ENCODE measurements around the gene GPR75. TPM values are rescaled to one million over a fixed set of nuclear protein-coding genes. Genes with fewer than 3 reads are reported as not detected.

Gene GPR75
- total and polyA plus RNA-seq, 2 of the 8 experiments (the other 6 are each of a cell fraction or from before 2014, with no cell fraction given), result 3.5 to 4.3 TPM

DNA sequence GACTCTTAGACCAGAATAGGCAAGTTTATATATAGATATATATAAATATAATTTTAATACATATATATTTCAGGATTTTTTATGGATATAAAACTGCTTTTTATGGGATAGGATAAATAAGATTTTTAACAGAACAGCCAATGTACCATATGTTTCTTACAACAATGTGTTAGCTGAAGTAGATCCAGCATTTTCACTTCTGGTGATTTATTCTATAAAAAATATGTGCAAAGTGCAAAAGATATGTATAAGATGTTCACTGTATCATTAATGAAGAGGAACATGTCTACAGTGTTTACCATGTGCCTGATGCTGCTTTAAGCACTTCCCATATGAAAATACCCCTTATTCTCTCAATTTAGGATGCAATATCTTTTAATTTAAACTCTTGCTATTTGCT is 22.2 kb upstream of the GPR75 start:
- no peak overlapping the region for H2BK15ac ChIP-seq (ENCODE audit: low read length)
- FAIRE-seq (no peak), DNase-seq (ENCODE audit: low read depth in 1 of 2, low spot score in 2 of 2) (no peak)
- no peak overlapping the region for H3K18ac ChIP-seq (ENCODE audit: extremely low read depth, low read length)
- H3K9ac ChIP-seq (replicated peaks in 1 of 4; ENCODE audit: extremely low read depth in 1 of 4, low read depth in 3 of 4, low read length in 3 of 4), result no peak overlapping the region
- H3K4ac ChIP-seq (replicated peaks; ENCODE audit: insufficient read length, low read depth, low read length), result no peak overlapping the region
- H3K9me3 ChIP-seq (ENCODE audit: insufficient read depth in 2 of 2, low read depth in 1 of 2, low read length in 1 of 2), result no peaks in the 10 kb centered on the region
- H2BK120ac ChIP-seq (replicated peaks; ENCODE audit: low read depth, low read length), result no peak overlapping the region
- no peak overlapping the region for H2BK5ac ChIP-seq (ENCODE audit: low read depth, low read length)
- no peaks in the 10 kb centered on the region for H3K4me1 ChIP-seq (replicated peaks in 1 of 4; ENCODE audit: control insufficient read depth in 3 of 4, insufficient read depth in 4 of 4, low read length in 3 of 4)
- H4K8ac ChIP-seq (ENCODE audit: extremely low read depth, insufficient read depth, low read length), result no peak overlapping the region
- ChIA-PET POLR2A (ENCODE audit: partially characterized antibody) (no interaction called here), CTCF (ENCODE audit: partially characterized antibody) (interaction anchor here (0.6 kb wide), 1 partner anchor 820 kb away, joined by 3 read pairs; no protein-coding TSS in a partner anchor)
- no peak overlapping the region for H3K56ac ChIP-seq (replicated peaks; ENCODE audit: insufficient read length, low read depth, low read length)
- H2BK20ac ChIP-seq (ENCODE audit: low read length), result no peak overlapping the region
- no peaks in the 10 kb centered on the region for H3K27me3 ChIP-seq (replicated peaks in 1 of 4; ENCODE audit: control insufficient read depth in 3 of 4, extremely low read depth in 1 of 4, insufficient read depth in 3 of 4, low read length in 3 of 4)
- H3K4me3 ChIP-seq (ENCODE audit: extremely low read depth in 1 of 4, insufficient read depth in 2 of 4, low read depth in 3 of 4, low read length in 4 of 4), result no peak overlapping the region
- peaks cover 0 to 2% of the 10 kb centered on the region in 2 experiments for H4K20me1 ChIP-seq (replicated peaks in 1 of 2; ENCODE audit: control insufficient read depth in 1 of 2, insufficient read depth in 2 of 2, low read length in 2 of 2)
- no peak overlapping the region for H2BK12ac ChIP-seq (ENCODE audit: low read depth, low read length)
- H3K27ac ChIP-seq (ENCODE audit: low read depth, low read length), result no peak overlapping the region
- no peak overlapping the region for H3K23ac ChIP-seq (ENCODE audit: insufficient read length)
- H3K4me2 ChIP-seq (ENCODE audit: insufficient read depth in 1 of 2, low read depth in 2 of 2, low read length in 2 of 2), result no peak overlapping the region
- no peaks in the 10 kb centered on the region for H3K79me2 ChIP-seq (ENCODE audit: control insufficient read depth in 1 of 2, insufficient read depth in 2 of 2, low read length in 2 of 2)
- no peak overlapping the region for H3K14ac ChIP-seq (ENCODE audit: insufficient read length)
- TF ChIP-seq SIRT6 (IDR thresholded peaks at IDR 0.05; ENCODE audit: low read length) (no peak), CBX5 (IDR thresholded peaks at IDR 0.05; ENCODE audit: low read depth, low read length) (no peak), POU5F1 (IDR thresholded peaks at IDR 0.05; ENCODE audit: low read depth, low read length) (no peak), RNF2 (IDR thresholded peaks at IDR 0.05; ENCODE audit: borderline replicate concordance, low read depth, low read length, missing control alignments, poor library complexity, severe bottlenecking) (no peak), TAF7 (optimal IDR thresholded peaks at IDR 0.05; ENCODE audit: borderline replicate concordance, low read depth, low read length) (no peak), PHF8 (conservative IDR thresholded peaks at IDR 0.05; ENCODE audit: low read depth, low read length) (no peak), BCL11A (IDR thresholded peaks at IDR 0.05; ENCODE audit: low read depth in 2 of 2, low read length in 2 of 2) (no peak), RAD21 (IDR thresholded peaks at IDR 0.05 in 1 of 2, conservative IDR thresholded peaks at IDR 0.05 in 1 of 2; ENCODE audit: low read depth in 2 of 2, low read length in 2 of 2) (no peak), JUN (IDR thresholded peaks at IDR 0.05; ENCODE audit: low read depth, low read length) (no peak), TCF12 (IDR thresholded peaks at IDR 0.05; ENCODE audit: low read depth, low read length) (no peak)
- no peaks in the 10 kb centered on the region for H3K79me1 ChIP-seq (ENCODE audit: low read depth, low read length)
- no peaks in the 10 kb centered on the region for H3K23me2 ChIP-seq (ENCODE audit: low read depth, low read length)
- H2AFZ ChIP-seq (ENCODE audit: low read length), result no peak overlapping the region
- H2AK5ac ChIP-seq (ENCODE audit: low read depth, low read length), result no peak overlapping the region
- peaks cover 11 to 59% (median 38%) of the 10 kb centered on the region in 4 experiments for H3K36me3 ChIP-seq (ENCODE audit: control insufficient read depth in 2 of 4, insufficient read depth in 4 of 4, low read length in 3 of 4)
- no peak overlapping the region for H4K5ac ChIP-seq (ENCODE audit: insufficient read length, low read depth, low read length)
- H4K91ac ChIP-seq (replicated peaks; ENCODE audit: insufficient read length, low read length), result no peak overlapping the region

Data from H1 (cell line).